ENCODE data around the gene NDUFA13.

The NDUFA13 gene

GRCh38 chr19:19549804-19550464, 33.9 kb downstream of the NDUFA13 start:
- DNase-seq, result no peak

GRCh38 chr19:19550485-19550929, 34.5 kb downstream of the NDUFA13 start:
- no peak for DNase-seq

GRCh38 chr19:19550972-19551852, 35.2 kb downstream of the NDUFA13 start:
- no peak for DNase-seq

- DNase-seq, result no peak
Observed at GRCh38 chr19:19551853-19552192, 35.8 kb downstream of the NDUFA13 start.

- peak; percentile 40 to 45 for DNase-seq
Observed at GRCh38 chr19:19552798-19553197, 36.8 kb downstream of the NDUFA13 start.

GRCh38 chr19:19553670-19554069, 37.6 kb downstream of the NDUFA13 start:
- DNase-seq, result no peak

GRCh38 chr19:19554074-19555023, 38.3 kb downstream of the NDUFA13 start:
- peak; percentile 75 for DNase-seq

GRCh38 chr19:19558055-19558454, 42.0 kb downstream of the NDUFA13 start:
- DNase-seq, result no peak

- no peak for DNase-seq
Observed at GRCh38 chr19:19558636-19559035, 42.6 kb downstream of the NDUFA13 start.

GRCh38 chr19:19559931-19560330, 43.9 kb downstream of the NDUFA13 start:
- no peak for DNase-seq

- DNase-seq, result no peak
Observed at GRCh38 chr19:19561946-19562664, 46.1 kb downstream of the NDUFA13 start.

GRCh38 chr19:19562665-19563347, 46.8 kb downstream of the NDUFA13 start:
- DNase-seq, result peak in 1 of 2 donors; percentile 22

GRCh38 chr19:19563348-19563848, 47.4 kb downstream of the NDUFA13 start:
- no peak for DNase-seq

- DNase-seq, result no peak
Observed at GRCh38 chr19:19566306-19566705, 50.3 kb downstream of the NDUFA13 start.

GRCh38 chr19:19567391-19567790, 51.4 kb downstream of the NDUFA13 start:
- DNase-seq, result no peak

- DNase-seq, result peak in 1 of 2 donors; percentile 12
Observed at GRCh38 chr19:19568802-19569756, 53.1 kb downstream of the NDUFA13 start.

- DNase-seq, result no peak
Observed at GRCh38 chr19:19570571-19570970, 54.5 kb downstream of the NDUFA13 start.

- no peak for DNase-seq
Observed at GRCh38 chr19:19571071-19571786, 55.2 kb downstream of the NDUFA13 start.

- DNase-seq, result no peak
Observed at GRCh38 chr19:19575411-19575810, 59.4 kb downstream of the NDUFA13 start.
